ENCODE data around the gene TOM1L1.

Gene TOM1L1

DNA sequence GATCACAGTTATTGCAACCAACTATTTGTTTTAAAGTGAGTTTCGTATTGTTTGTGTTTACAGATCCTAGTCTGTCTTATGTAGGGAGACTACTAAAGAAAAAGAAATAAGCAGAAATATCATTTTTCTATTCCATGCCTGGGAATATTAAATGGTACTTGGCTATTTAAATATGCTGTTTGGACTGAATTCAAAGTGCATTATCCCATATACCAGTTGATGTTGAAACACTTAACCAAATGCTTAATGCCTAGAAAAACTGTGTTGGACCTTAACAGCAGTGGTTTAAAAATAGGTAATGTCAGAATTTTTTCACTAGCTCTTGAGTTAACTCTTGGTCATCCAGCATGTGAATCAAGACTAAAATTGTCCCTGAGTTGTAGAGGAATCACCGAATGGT lies 37.5 kb upstream of the TOM1L1 start:
- TF ChIP-seq RAD21 (IDR thresholded peaks at IDR 0.05; ENCODE audit: low read depth) (no peak), CREB1 (IDR thresholded peaks at IDR 0.05; ENCODE audit: low read depth) (no peak), TEAD4 (IDR thresholded peaks at IDR 0.05) (no peak), ZBTB7A (IDR thresholded peaks at IDR 0.05; ENCODE audit: low read depth) (no peak), NFIC (IDR thresholded peaks at IDR 0.05) (no peak), EP300 (IDR thresholded peaks at IDR 0.05; ENCODE audit: borderline replicate concordance) (no peak), TAF1 (IDR thresholded peaks at IDR 0.05; ENCODE audit: low read depth) (no peak), FOXM1 (IDR thresholded peaks at IDR 0.05; ENCODE audit: borderline replicate concordance, low read depth) (no peak), EGR1 (IDR thresholded peaks at IDR 0.05) (no peak), TCF12 (IDR thresholded peaks at IDR 0.05; ENCODE audit: low read depth) (no peak), CEBPB (IDR thresholded peaks at IDR 0.05) (no peak), YY1 (IDR thresholded peaks at IDR 0.05; ENCODE audit: low read depth) (no peak)
- TF ChIP-seq, protein P1, sequence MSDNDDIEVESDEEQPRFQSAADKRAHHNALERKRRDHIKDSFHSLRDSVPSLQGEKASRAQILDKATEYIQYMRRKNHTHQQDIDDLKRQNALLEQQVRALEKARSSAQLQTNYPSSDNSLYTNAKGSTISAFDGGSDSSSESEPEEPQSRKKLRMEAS (IDR thresholded peaks at IDR 0.05) = no peak
- TF ChIP-seq, protein P2, sequence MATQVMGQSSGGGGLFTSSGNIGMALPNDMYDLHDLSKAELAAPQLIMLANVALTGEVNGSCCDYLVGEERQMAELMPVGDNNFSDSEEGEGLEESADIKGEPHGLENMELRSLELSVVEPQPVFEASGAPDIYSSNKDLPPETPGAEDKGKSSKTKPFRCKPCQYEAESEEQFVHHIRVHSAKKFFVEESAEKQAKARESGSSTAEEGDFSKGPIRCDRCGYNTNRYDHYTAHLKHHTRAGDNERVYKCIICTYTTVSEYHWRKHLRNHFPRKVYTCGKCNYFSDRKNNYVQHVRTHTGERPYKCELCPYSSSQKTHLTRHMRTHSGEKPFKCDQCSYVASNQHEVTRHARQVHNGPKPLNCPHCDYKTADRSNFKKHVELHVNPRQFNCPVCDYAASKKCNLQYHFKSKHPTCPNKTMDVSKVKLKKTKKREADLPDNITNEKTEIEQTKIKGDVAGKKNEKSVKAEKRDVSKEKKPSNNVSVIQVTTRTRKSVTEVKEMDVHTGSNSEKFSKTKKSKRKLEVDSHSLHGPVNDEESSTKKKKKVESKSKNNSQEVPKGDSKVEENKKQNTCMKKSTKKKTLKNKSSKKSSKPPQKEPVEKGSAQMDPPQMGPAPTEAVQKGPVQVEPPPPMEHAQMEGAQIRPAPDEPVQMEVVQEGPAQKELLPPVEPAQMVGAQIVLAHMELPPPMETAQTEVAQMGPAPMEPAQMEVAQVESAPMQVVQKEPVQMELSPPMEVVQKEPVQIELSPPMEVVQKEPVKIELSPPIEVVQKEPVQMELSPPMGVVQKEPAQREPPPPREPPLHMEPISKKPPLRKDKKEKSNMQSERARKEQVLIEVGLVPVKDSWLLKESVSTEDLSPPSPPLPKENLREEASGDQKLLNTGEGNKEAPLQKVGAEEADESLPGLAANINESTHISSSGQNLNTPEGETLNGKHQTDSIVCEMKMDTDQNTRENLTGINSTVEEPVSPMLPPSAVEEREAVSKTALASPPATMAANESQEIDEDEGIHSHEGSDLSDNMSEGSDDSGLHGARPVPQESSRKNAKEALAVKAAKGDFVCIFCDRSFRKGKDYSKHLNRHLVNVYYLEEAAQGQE (IDR thresholded peaks at IDR 0.05; ENCODE audit: low read depth) = no peak
- TF ChIP-seq, protein P3, sequence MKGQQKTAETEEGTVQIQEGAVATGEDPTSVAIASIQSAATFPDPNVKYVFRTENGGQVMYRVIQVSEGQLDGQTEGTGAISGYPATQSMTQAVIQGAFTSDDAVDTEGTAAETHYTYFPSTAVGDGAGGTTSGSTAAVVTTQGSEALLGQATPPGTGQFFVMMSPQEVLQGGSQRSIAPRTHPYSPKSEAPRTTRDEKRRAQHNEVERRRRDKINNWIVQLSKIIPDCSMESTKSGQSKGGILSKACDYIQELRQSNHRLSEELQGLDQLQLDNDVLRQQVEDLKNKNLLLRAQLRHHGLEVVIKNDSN (IDR thresholded peaks at IDR 0.05) = no peak

DNA sequence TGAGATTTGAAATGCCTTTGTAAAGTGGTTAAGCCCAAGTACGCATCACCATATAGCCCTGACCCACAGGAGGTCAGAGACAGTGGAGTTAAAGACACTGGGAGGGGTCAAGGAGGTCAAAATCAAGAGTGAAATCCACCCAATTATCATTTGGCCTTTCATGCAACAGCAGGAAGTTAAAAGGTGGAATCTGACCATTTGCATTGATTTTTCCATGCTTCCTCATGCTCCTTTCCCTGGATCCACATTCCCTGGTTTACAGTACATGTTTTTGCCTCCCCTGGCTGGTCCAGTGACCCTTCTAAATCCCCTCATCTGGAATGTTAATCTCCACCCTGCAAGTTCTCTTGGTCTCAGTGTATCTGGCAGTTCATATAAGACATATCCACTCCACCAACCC lies 36.6 kb upstream of the TOM1L1 start:
- TF ChIP-seq, protein P1 (IDR thresholded peaks at IDR 0.05) = no peak
- TF ChIP-seq CEBPB (IDR thresholded peaks at IDR 0.05) = no peak
- no peak for TF ChIP-seq RAD21 (IDR thresholded peaks at IDR 0.05; ENCODE audit: low read depth)
- TF ChIP-seq TCF12 (IDR thresholded peaks at IDR 0.05; ENCODE audit: low read depth) = no peak
- no peak for TF ChIP-seq YY1 (IDR thresholded peaks at IDR 0.05; ENCODE audit: low read depth)
- TF ChIP-seq FOXM1 (IDR thresholded peaks at IDR 0.05; ENCODE audit: borderline replicate concordance, low read depth) = no peak
- TF ChIP-seq TEAD4 (IDR thresholded peaks at IDR 0.05) = no peak

DNA sequence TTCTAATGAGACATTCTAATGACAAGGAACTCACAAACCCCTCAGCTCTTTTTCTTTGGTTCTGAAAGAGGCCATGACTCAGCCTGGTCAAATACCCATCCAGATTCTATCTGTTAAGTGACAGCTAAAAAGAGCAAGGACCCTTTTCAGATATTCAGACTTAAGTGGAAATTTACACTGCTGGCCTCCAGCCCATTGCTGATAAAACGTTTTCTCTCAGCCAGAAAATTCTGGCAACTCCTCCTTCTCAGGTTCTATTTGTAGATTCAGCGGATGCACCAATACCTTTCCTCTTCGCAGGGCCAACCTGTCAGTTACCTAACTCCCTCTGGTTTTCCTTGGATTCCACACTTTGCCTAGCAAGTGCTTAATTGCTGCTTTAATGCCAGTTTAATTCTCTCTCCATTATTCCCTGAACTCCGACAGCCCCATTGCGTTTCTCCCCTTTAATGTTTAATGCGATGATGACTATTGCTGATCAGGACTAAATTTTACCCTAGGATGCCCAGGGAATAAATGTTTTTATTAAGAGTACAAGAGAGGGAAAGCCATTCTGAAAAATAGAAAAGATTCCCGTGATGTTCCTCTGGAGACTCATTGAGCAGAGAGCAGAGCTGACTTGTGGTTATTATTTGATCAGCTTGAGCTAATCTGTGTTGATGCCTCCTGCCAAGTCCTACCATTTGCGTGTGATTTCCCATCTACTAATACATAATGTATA lies 35.9 kb upstream of the TOM1L1 start:
- TF ChIP-seq, protein P3 (IDR thresholded peaks at IDR 0.05) = no peak

DNA sequence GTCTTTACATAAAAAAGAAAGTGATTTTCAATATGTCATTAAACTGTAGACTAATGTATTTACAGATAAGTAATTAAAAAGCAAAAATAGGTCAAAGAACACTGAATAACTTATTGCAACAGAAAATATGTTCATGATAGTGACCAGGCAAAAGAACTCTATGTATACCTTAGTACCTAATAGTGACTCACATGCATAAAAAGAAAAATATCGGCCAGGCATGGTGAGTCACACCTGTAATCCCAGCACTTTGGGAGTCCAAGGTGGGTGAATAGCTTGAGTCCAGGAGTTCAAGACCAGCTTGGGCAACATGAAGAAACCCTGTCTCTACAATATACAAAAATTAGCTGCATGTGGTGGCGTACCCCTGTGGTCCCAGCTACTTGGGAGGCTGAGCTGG lies 33.0 kb upstream of the TOM1L1 start:
- TF ChIP-seq TAF1 (IDR thresholded peaks at IDR 0.05; ENCODE audit: low read depth) (no peak), ZBTB7A (IDR thresholded peaks at IDR 0.05; ENCODE audit: low read depth) (no peak), TEAD4 (IDR thresholded peaks at IDR 0.05) (no peak), YY1 (IDR thresholded peaks at IDR 0.05; ENCODE audit: low read depth) (no peak), RAD21 (IDR thresholded peaks at IDR 0.05; ENCODE audit: low read depth) (no peak), EGR1 (IDR thresholded peaks at IDR 0.05) (no peak)
- TF ChIP-seq, protein P2 (IDR thresholded peaks at IDR 0.05; ENCODE audit: low read depth) = no peak

DNA sequence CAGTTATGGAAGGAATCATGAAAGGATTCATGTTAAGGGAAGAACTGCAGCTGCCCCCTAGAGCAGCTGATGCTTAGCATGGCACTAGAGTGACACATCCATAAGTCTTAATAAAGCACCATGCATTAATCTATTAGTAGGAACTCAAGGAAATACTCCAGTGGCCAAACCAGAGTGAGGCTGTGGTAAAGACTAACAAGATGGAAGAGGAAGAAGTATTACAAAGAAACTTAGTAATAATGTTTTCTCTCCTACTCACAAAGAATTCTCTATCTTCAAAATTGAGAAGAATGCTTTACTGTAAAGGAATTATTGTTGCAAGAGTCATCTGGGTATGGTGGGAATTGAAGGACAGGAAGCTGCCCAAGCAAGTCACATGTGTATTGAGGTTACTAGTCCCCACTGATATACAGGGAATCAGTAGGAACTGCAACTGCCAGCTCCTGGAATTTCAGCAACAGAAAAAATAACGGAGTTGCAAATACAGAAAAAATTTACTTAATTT lies 29.9 kb upstream of the TOM1L1 start:
- TF ChIP-seq TAF1 (IDR thresholded peaks at IDR 0.05; ENCODE audit: low read depth) (no peak), NFIC (IDR thresholded peaks at IDR 0.05) (no peak), EP300 (IDR thresholded peaks at IDR 0.05; ENCODE audit: borderline replicate concordance) (no peak), YY1 (IDR thresholded peaks at IDR 0.05; ENCODE audit: low read depth) (no peak)

DNA sequence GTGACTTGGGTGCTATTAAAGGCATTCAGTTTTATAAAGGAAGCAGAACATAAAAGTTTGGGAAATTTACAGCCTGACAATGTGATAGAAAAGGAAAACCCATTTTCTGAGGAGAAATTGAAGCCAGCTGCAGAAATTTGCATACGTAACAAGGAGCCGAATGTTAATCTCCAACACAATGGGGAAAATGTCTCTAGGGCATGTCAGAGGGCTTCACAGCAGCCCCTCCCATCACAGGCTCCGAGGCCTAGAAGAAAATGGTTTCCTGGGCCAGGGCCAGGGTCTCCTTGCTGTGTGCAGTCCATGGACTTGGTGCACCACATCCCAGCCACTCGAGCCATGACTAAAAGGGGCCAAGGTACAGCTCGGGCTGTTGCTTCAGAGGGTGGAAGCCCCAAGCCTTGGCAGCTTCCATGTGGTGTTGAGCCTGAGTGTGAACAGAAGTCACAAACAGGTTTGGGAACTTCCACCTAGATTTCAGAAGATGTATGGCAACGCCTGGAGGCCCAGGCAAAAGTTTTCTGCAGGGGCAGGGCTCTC lies 23.9 kb upstream of the TOM1L1 start:
- TF ChIP-seq RAD21 (IDR thresholded peaks at IDR 0.05; ENCODE audit: low read depth) = no peak
